Sigmoid colon (tissue), 7 donors: ENCODE data around the gene SCN2A. TPM values are rescaled to one million over a fixed set of nuclear protein-coding genes. Genes with fewer than 3 reads are reported as not detected.

Source experiments
- DNase-seq: peaks from one replicate; pipeline ENCODE4 v3.0.0-alpha.2; 2019
- H3K27ac ChIP-seq, 4 donors: fragments of 200-600 bp; sonication (generic); one replicate each; pipeline ENCODE4 v1.5.1; 2016 to 2019; ENCODE audit warnings: mild to moderate bottlenecking in 1 of 4
- H3K27me3 ChIP-seq, 3 donors: fragments of 200-600 bp; sonication (generic); one replicate each; pipeline ENCODE4 v1.5.1; 2019; ENCODE audit warnings: mild to moderate bottlenecking in 1 of 3
- H3K36me3 ChIP-seq, 4 donors: fragments of 200-600 bp; sonication (generic); one replicate each; pipeline ENCODE4 v1.5.1; 2016 to 2019
- H3K4me1 ChIP-seq, 4 donors: fragments of 200-600 bp; sonication (generic); one replicate each; pipeline ENCODE4 v1.5.1; 2017 to 2019
- H3K4me3 ChIP-seq, 4 donors: fragments of 200-600 bp; sonication (generic); one replicate each; pipeline ENCODE4 v1.5.1; 2017 to 2019; ENCODE audit warnings: mild to moderate bottlenecking in 2 of 4, moderate library complexity in 1 of 4
- H3K9me3 ChIP-seq, 4 donors: fragments of 200-600 bp in 3 of 4; sonication (generic) in 3 of 4; one replicate each; pipeline versions ENCODE4 v1.5.1 to v1.6.1; 2013 to 2019
- CTCF ChIP-seq, 4 experiments: fragments of 450-650 bp in 3 of 4; fragments of 200-600 bp in 1 of 4; IDR thresholded peaks; one replicate each; pipeline ENCODE4 v1.5.1; 2016 to 2019; ENCODE audit warnings: antibody characterized with exemption in 4 of 4, mild to moderate bottlenecking in 3 of 4, moderate library complexity in 2 of 4
- EP300 ChIP-seq, 4 donors: sonication (generic); formaldehyde crosslinking; IDR thresholded peaks; one replicate each; pipeline ENCODE4 v1.6.1; 2017; ENCODE audit warnings: antibody characterized with exemption in 4 of 4
- POLR2A ChIP-seq, 2 donors: fragments of 450-650 bp; IDR thresholded peaks; one replicate each; pipeline ENCODE4 v1.6.1; 2016; ENCODE audit warnings: antibody characterized with exemption in 2 of 2, mild to moderate bottlenecking in 2 of 2, moderate library complexity in 2 of 2
- POLR2AphosphoS5 ChIP-seq, 4 donors: sonication (generic); formaldehyde crosslinking; IDR thresholded peaks; one replicate each; pipeline ENCODE4 v1.6.1; 2017; ENCODE audit warnings: antibody characterized with exemption in 4 of 4
- WGBS, 2 donors: extraction: QIAGEN DNeasy Blood & Tissue Kit; methylation state at CpG; one replicate each; pipeline ENCODE4 v1.1.7; 2013; 5-methylcytosine and 5-hydroxymethylcytosine counted together
- intact Hi-C: fragments of 100-400 bp; cut with DNase I; formaldehyde crosslinking; loops from one replicate; pipeline ENCODE4 v1.15.1; 2023
- polyA plus RNA-seq, 3 donors: library from polyadenylated mRNA; stranded (reverse); fragments of 200-250 nt; gene quantifications; one replicate each; pipeline ENCODE4 v1.2.3, GENCODE V29; 2013
- total RNA-seq, 4 donors: library from RNA; depleted of rRNA; stranded (reverse); fragments of >200 nt; gene quantifications; one replicate each; pipeline ENCODE4 v1.1.0, GENCODE V29; 2016
- donor health status: healthy with polysubstance abuse.
- donor health status: Bipolar disorder and iron deficiency.
- donor health status: healthy.

The SCN2A gene
- total and polyA plus RNA-seq, 7 donors: under 0.01 to 1.1 (median 0.58) TPM; not detected in 1

GRCh38 chr2:165357758-165358157 lies 118.5 kb downstream of the SCN2A start:
- 6 to 18% methylated on average over 2 of the region's 2 CpGs for WGBS, 2 donors
- DNase-seq: no peak
- intact Hi-C loops: no loop called here
- Histone ChIP-seq H3K4me1 (peaks cover 0 to 3% (median 0%) of the 10 kb centered on the region in 4 donors), H3K4me3 (no peak overlapping the region), H3K9me3 (no peaks in the 10 kb centered on the region), H3K36me3 (no peaks in the 10 kb centered on the region), H3K27ac (no peak overlapping the region), H3K27me3 (no peaks in the 10 kb centered on the region)
- TF ChIP-seq CTCF (IDR thresholded peaks at IDR 0.05) (no peak), POLR2A (IDR thresholded peaks at IDR 0.05) (no peak), EP300 (IDR thresholded peaks at IDR 0.05) (no peak), POLR2AphosphoS5 (IDR thresholded peaks at IDR 0.05) (no peak)

- Histone ChIP-seq H3K4me3 (no peak overlapping the region), H3K27ac (no peak overlapping the region), H3K27me3 (no peaks in the 10 kb centered on the region), H3K4me1 (peaks cover 0 to 3% (median 0%) of the 10 kb centered on the region in 4 donors), H3K36me3 (no peaks in the 10 kb centered on the region), H3K9me3 (no peaks in the 10 kb centered on the region)
- TF ChIP-seq CTCF (IDR thresholded peaks at IDR 0.05) (no peak), EP300 (IDR thresholded peaks at IDR 0.05) (no peak), POLR2A (IDR thresholded peaks at IDR 0.05) (no peak), POLR2AphosphoS5 (IDR thresholded peaks at IDR 0.05) (no peak)
- intact Hi-C loops: no loop called here
- no peak for DNase-seq
- 77 to 78% methylated on average over 4 of the region's 4 CpGs for WGBS, 2 donors
Observed at GRCh38 chr2:165361514-165361913, 122.3 kb downstream of the SCN2A start.

- no peak for DNase-seq
- no peak overlapping the region for H3K4me3 ChIP-seq
- no peaks in the 10 kb centered on the region for H3K9me3 ChIP-seq
- no peaks in the 10 kb centered on the region for H3K27me3 ChIP-seq
- H3K36me3 ChIP-seq: no peaks in the 10 kb centered on the region
- 51 to 76% methylated on average over 11 of the region's 11 CpGs for WGBS, 2 donors
- H3K4me1 ChIP-seq: no peaks in the 10 kb centered on the region
- TF ChIP-seq POLR2AphosphoS5 (IDR thresholded peaks at IDR 0.05) (no peak), POLR2A (IDR thresholded peaks at IDR 0.05) (no peak), EP300 (IDR thresholded peaks at IDR 0.05) (no peak)
- intact Hi-C loops: no loop called here
- H3K27ac ChIP-seq: no peak overlapping the region
Observed at GRCh38 chr2:165369131-165369897, 130.1 kb downstream of the SCN2A start.

- intact Hi-C loops: no loop called here
- H3K9me3 ChIP-seq: no peaks in the 10 kb centered on the region
- DNase-seq: no peak
- 72 to 90% methylated on average over 2 of the region's 2 CpGs for WGBS, 2 donors
- H3K4me3 ChIP-seq: no peak overlapping the region
- H3K27me3 ChIP-seq: no peaks in the 10 kb centered on the region
- no peak overlapping the region for H3K27ac ChIP-seq
- no peaks in the 10 kb centered on the region for H3K36me3 ChIP-seq
- TF ChIP-seq POLR2AphosphoS5 (IDR thresholded peaks at IDR 0.05): no peak
- TF ChIP-seq CTCF (IDR thresholded peaks at IDR 0.05): no peak
- TF ChIP-seq EP300 (IDR thresholded peaks at IDR 0.05): no peak
- TF ChIP-seq POLR2A (IDR thresholded peaks at IDR 0.05): no peak
- H3K4me1 ChIP-seq: no peaks in the 10 kb centered on the region
Observed at GRCh38 chr2:165369898-165370296, 130.7 kb downstream of the SCN2A start.

- H3K9me3 ChIP-seq: no peaks in the 10 kb centered on the region
- no peak for DNase-seq
- no peak overlapping the region for H3K27ac ChIP-seq
- H3K4me1 ChIP-seq: peaks cover 0 to under 1% (median 0%) of the 10 kb centered on the region in 4 donors
- no peaks in the 10 kb centered on the region for H3K27me3 ChIP-seq
- intact Hi-C loops: no loop called here
- no peak for TF ChIP-seq POLR2A (IDR thresholded peaks at IDR 0.05)
- TF ChIP-seq CTCF (IDR thresholded peaks at IDR 0.05): no peak
- TF ChIP-seq EP300 (IDR thresholded peaks at IDR 0.05): no peak
- TF ChIP-seq POLR2AphosphoS5 (IDR thresholded peaks at IDR 0.05): no peak
- no peaks in the 10 kb centered on the region for H3K36me3 ChIP-seq
- WGBS, 2 donors: 45 to 71% methylated on average over 6 of the region's 6 CpGs
- H3K4me3 ChIP-seq: no peak overlapping the region
Observed at GRCh38 chr2:165371356-165371755, 132.1 kb downstream of the SCN2A start.
